GM19455 (cell line): ENCODE data around the gene MPHOSPH6.
"Not testable (repeated sequence)": the region's sequence is repeated elsewhere in the genome, so short reads cannot be mapped to it uniquely, and the experiment has no call there.

ENCODE experiments used
- ATAC-seq: cut with Tn5 transposase; IDR thresholded peaks from one replicate; pipeline ENCODE4 v1.9.1; 2021; ENCODE audit not compliant: unreplicated experiment

Gene MPHOSPH6

DNA sequence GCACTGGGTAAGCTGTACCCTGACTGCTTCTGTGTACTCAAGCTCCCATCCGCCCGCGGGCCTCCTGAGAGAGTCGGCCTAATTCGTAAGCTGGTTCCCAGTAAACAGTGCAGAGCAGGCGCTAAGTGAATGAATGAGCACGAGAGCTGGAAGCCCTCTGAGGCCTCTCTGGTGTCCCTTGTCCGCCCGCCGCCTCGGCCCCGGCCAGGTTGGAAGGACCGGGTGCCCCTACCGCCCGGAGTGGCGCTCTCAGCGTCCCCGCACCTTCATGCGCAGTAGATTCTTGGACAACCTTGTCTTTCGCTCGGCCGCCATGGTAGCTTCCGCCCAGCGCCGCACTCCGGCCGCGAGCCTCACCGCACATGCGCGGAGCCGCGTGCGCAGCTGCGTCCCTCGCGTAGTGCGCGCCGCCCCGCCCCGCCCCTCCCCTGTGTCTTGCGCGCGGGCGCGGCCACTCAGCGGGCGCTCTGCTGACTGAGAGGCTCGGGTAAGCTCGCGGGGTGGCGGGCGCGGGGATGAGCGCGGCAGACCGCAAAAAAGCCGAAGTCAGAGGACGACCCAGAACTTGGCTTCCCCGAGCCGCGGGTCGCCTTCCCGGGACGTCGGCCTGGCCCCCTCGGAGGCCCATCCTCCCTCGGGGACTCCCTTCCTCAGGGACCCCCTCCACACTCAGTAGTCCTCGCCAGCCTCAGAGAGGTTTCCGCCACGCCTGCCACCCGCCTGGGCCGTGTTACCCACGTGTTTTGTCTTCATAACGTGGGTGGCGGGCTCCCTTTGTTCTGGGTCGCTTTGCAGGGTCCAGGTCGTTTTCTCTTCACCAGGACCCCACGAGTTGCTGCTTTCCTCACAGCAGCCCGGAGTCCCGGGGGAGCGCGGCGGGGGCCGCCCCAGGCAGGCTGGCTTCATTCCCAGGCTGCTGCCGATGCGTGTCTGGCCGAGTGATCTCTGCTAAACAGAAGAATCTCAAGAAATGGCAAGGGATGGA lies at the start of gene MPHOSPH6:
Gene MPHOSPH6, minus strand, starts transcription at position 364 of the 985 bp plus-strand sequence. Its CDS starts 49 bp downstream, at position 315.
- peak; percentile 98 for ATAC-seq

DNA sequence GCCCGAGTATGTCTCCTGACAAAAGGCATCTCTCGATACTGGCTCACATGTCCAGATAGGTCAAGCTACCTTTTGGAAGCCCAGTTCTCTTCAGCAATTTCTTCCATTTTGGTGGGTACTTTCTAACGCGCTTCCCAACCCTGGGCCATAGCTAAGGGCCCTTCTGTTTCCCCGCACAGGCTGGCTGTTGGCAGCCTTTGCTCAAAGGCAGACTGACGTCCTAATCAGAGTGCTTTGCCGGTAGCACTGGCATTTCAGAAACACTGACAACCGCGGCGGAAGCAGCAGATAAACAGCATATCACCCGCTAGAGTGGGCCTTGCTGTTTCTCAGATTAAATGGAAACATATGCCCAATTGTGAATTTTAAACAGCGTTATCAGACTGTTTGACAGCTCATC lies 49.3 kb upstream of the MPHOSPH6 start:
- no peak for ATAC-seq

DNA sequence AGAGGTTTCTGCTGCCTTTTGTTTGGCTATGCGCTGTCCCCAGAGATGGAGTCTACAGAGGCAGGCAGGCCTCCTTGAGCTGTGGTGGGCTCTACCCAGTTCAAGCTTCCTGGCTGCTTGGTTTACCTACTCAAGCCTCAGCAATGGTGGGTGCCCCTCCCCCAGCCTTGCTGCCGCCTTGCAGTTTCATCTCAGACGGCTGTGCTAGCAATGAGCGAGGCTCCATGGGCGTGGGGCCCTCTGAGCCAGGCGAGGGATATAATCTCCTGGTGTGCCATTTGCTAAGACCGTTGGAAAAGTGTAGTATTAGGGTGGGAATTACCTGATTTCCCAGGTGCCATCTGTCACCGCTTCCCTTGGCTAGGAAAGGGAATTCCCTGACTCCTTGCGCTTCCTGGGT lies 39.3 kb upstream of the MPHOSPH6 start:
- not testable (repeated sequence) for ATAC-seq

- no peak for ATAC-seq
Measured at GRCh38 chr16:82203198-82203597, 33.2 kb upstream of the MPHOSPH6 start.

GRCh38 chr16:82201926-82202325 lies 31.9 kb upstream of the MPHOSPH6 start:
- no peak for ATAC-seq

DNA sequence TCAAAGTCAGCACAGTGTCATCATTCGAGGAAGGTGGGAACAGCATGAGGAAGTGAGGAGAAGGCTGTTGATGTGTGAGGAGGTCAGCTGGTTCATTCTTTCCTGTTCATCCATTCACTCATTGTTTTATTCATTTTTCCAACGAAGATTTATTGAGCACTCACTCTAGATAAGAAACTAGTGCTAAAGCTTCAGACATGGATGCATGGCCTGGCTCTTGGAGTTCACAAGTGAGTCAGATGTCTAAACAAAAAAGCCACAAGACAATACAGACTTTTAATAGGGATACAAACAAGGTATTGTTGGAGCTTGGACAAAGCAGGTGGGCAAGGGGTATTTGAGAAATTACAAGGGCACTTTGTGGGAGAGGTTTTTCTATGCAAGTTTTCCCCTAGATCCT lies 31.3 kb upstream of the MPHOSPH6 start:
- ATAC-seq, result no peak

- no peak for ATAC-seq
Measured at GRCh38 chr16:82199209-82199608, 29.2 kb upstream of the MPHOSPH6 start.

GRCh38 chr16:82197540-82198240 lies 27.7 kb upstream of the MPHOSPH6 start:
- ATAC-seq, result no peak

- no peak for ATAC-seq
Measured at GRCh38 chr16:82195917-82196494, 26.0 kb upstream of the MPHOSPH6 start.

- ATAC-seq, result no peak
Measured at GRCh38 chr16:82194086-82194485, 24.1 kb upstream of the MPHOSPH6 start.

DNA sequence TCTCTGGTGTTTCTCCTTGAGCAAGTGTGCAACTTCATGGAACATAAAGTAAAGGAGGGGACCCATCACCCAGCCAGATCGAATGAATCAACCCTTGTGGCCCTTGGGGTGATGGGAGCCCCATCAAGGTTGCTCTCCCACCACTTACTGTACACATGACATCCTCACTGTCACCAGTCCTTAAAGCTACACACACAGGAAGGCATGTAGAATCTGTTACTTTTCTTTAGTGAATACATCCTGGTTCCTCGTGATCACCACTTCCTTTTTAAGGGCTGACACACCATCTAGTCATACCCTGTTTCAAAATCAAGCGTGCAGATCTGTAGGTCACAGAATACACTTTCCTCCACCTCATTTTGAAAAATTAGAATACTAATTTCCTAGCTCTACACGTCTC lies 22.6 kb upstream of the MPHOSPH6 start:
- no peak for ATAC-seq

- no peak for ATAC-seq
Measured at GRCh38 chr16:82190386-82190785, 20.4 kb upstream of the MPHOSPH6 start.

DNA sequence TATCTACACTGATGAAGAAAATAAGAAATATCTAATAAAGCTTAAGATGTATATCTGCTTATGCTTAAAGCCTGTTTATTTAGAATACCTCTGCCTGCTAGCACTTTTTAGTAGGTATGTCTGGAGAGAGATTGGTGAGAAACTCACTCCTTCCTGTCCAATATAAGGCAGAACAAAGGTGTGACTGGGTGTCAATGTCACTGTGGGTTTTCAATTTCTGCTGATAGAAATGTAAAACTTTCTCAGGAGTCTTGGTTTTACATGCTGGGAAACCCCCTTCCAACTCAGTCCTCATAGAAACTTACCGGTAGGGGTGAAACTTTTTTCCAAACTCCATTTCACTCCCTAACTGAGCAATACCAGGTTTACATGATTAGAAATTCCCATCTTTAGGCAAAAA lies 17.8 kb upstream of the MPHOSPH6 start:
- ATAC-seq, result no peak

DNA sequence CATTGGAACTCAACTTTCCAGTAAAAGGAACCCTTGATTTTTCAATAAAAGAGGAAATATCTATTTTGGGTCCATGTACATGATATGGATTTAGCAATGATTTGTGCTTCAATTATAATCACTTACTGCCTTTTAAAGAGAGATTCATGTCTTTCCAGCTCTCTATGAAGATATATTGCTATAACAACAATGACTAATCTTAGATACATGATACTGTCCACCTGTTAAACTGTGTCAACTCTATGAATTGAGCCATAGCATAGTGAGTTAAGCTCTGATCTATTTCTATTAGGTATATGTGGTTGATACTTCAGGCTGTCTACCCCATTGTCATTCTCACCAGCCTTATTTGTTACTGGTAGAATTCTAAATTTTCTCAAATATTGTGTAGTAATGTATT lies 15.0 kb upstream of the MPHOSPH6 start:
- ATAC-seq, result no peak

DNA sequence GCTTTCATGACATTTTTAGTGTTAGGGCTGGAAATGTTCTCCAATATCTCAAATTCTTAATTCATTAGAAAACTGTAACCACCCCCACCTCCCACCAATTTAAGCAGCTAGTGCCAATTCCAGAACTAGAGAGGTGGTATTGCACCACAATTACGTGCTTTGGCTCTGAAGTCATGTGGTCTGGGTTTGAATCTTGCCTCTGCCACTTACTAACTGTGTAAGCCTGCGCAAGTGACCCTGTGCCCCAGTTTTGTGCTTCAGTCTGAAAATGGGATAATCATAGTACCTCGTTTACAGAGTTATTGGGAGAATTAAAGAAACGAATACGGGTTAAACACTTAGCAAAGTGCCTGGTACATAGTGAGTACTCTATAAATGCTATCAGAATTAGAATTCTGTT lies 14.2 kb upstream of the MPHOSPH6 start:
- ATAC-seq, result no peak

- no peak for ATAC-seq
Measured at GRCh38 chr16:82183004-82183397, 13.0 kb upstream of the MPHOSPH6 start.

DNA sequence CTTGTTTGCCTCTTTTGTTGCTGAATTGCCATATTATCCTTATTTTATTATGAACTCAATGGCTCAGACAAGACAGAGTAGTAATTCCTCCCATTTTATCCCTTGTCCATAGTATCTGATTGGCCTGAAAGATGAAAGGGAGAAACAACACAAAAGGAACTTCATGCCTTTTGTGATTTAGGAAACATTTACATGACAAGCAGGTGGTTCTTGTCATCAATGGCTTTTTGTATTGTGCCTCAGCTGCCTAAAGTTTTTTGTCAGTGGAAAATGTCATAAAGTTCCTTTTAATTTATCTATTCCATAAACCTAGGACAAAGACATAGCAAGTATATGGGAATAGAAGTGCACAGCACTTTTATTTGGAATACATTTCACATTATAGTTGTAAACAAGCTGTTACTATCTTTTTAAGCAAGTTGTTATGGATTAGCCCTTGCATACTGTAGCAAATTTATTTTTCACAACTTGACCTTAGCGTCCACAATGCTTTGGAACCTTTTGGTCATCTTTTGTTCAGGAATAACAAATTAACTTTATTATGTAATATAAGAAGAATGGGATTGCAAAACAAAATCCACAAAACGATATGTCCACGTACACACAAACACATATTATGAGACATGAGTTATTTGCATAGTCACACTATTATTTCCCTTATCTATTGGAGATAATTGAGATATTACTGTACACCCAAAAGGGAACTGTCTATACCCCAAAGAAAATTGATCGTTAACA lies 12.4 kb upstream of the MPHOSPH6 start:
- ATAC-seq, result no peak

DNA sequence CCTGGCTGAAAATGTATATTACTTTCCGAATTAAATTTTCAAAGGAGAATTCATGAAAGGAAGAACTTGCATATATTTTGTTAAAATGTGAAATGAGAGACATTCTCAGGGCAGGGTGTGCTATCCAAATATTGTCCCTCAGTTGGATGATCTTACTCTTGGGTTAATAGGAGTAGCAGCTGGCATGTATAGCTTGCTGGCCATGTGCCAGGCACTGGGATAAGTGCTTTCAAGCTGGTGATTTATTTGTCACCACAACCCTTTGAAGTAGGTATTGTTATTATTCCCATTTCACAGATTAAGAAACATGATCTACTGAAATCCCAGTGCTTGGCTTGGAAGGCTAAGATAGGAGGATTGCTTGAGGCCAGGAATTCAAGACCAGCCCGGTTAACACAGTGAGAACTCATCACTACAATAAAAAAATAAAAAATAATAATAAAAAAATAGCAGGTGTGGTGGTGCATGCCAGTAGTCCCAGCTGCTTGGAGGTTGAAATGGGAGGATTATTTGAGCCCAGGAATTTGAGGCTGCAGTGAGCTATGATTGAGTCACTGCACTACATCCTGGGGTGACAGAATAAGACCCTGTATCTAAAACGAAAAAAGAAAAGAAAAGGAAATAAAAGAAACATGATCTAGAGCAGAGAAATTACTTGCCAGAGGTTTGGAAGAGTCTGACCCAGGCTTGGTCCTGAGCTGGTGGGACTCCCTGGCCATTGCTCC lies 11.6 kb upstream of the MPHOSPH6 start:
- no peak for ATAC-seq

GRCh38 chr16:82178352-82178751 lies 8.3 kb upstream of the MPHOSPH6 start:
- ATAC-seq, result no peak

DNA sequence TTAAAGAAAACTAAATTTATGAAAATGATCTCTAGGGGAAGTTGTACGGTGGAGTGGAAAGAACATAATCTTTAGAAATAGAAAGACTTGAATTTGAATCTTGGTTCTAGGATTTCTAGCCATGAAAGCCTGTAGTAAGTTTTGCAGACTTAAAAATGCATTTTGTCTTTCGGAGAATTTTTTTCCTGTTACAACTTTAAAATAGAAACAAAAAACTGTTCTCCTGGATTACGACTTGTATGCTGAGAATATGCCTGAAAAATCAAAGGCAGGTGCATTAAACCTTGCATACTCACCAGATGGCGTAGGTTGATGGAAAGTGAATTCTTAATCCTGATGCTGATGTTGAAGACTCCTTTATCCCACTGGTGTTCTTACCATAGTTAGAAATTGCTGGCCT lies 7.5 kb upstream of the MPHOSPH6 start:
- ATAC-seq, result no peak
